Duodenal mucosa (tissue), 2 donors: Measurements from ENCODE around the gene ETV2.
"Not testable (repeated sequence)": the region's sequence is repeated elsewhere in the genome, so short reads cannot be mapped to it uniquely, and the experiment has no call there.

Source experiments
- H3K27ac ChIP-seq: one replicate; pipeline ENCODE4 v1.7.0; 2013; ENCODE audit warnings: low read depth, low read length
- H3K27me3 ChIP-seq, 2 donors: one replicate each; pipeline ENCODE4 v1.7.0; 2013; ENCODE audit warnings: low read length in 2 of 2, control low read depth in 1 of 2; ENCODE audit not compliant: insufficient read depth in 2 of 2, control insufficient read depth in 1 of 2
- H3K36me3 ChIP-seq, 2 donors: one replicate each; pipeline ENCODE4 v1.7.0; 2013; ENCODE audit warnings: low read length in 2 of 2, control low read depth in 1 of 2; ENCODE audit not compliant: insufficient read depth in 2 of 2, control insufficient read depth in 1 of 2
- H3K4me1 ChIP-seq, 2 donors: one replicate each; pipeline ENCODE4 v1.7.0; 2013; ENCODE audit warnings: low read length in 2 of 2, control low read depth in 1 of 2; ENCODE audit not compliant: insufficient read depth in 2 of 2, control insufficient read depth in 1 of 2
- H3K4me3 ChIP-seq, 2 donors: one replicate each; pipeline ENCODE4 v1.7.0; 2013; ENCODE audit warnings: low read length in 2 of 2, low read depth in 1 of 2
- H3K9ac ChIP-seq, 2 donors: one replicate each; pipeline ENCODE4 v1.7.0; 2013; ENCODE audit warnings: low read length in 2 of 2, low read depth in 1 of 2
- H3K9me3 ChIP-seq, 2 donors: one replicate each; pipeline ENCODE4 v1.7.0; 2013; ENCODE audit warnings: low read length in 2 of 2, control low read depth in 1 of 2; ENCODE audit not compliant: control insufficient read depth in 1 of 2

Gene ETV2

DNA sequence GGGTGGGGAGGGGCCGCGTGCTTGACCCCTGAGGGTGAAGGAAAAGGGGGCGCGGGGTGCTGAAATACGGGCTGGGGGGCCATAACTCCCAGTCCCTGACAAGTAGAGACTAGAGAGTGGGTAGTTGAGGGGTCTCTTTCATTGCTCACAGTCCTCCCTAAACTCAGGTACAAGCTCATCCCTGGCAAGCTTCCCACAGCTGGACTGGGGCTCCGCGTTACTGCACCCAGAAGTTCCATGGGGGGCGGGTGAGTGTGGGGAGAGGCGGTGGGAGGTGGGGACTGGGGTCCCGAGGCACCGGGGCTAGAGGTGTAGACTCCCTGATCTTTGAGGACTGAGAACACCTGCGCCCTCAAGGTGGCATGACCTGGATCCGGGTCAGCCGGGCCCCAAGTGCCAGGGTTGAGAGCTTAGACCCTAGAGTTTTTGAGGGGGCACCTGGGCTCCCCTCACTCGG lies 1.3 kb downstream of the ETV2 start:
- Histone ChIP-seq H3K36me3 (peaks cover 4 to 5% of the 10 kb centered on the region in 2 donors), H3K9ac (peak overlapping the region; percentile 81 to 82), H3K4me1 (peaks cover 11 to 23% of the 10 kb centered on the region in 2 donors), H3K4me3 (peak overlapping the region; percentile 84 to 90), H3K27ac (no peak overlapping the region), H3K27me3 (no peaks in the 10 kb centered on the region), H3K9me3 (no peaks in the 10 kb centered on the region)

DNA sequence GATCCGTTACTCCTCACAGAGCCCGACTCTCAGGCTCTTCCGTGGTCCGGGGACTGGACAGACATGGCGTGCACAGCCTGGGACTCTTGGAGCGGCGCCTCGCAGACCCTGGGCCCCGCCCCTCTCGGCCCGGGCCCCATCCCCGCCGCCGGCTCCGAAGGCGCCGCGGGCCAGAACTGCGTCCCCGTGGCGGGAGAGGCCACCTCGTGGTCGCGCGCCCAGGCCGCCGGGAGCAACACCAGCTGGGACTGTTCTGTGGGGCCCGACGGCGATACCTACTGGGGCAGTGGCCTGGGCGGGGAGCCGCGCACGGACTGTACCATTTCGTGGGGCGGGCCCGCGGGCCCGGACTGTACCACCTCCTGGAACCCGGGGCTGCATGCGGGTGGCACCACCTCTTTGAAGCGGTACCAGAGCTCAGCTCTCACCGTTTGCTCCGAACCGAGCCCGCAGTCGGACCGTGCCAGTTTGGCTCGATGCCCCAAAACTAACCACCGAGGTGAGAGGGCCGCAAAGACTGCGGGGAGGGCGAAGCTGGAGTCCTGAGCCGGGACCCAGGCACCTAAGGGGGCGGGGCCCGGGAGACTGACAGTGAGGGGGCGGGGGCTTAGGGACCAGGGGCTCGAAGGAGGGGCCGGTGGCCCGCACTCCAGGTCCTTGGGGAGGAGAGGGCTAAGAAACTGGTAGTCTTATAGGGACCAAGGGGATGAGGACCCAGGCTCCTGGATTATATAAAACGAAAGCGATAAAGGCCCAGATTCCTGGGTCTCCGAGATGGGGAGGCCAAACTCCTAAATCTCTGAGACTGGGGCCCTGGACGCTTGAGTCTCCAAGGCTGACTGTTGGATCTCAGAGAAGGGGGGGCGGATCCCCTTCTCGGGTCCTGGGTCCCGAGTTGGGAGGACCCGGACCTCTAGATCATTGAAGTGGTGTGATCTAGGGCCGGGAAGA lies 2.0 kb downstream of the ETV2 start:
- Histone ChIP-seq H3K4me3 (peak overlapping the region; percentile 84 to 90), H3K27me3 (no peaks in the 10 kb centered on the region), H3K27ac (peak overlapping the region; percentile 94), H3K36me3 (no peaks in the 10 kb centered on the region), H3K4me1 (peaks cover 11 to 23% of the 10 kb centered on the region in 2 donors), H3K9ac (peak overlapping the region; percentile 81 to 82), H3K9me3 (no peaks in the 10 kb centered on the region)

DNA sequence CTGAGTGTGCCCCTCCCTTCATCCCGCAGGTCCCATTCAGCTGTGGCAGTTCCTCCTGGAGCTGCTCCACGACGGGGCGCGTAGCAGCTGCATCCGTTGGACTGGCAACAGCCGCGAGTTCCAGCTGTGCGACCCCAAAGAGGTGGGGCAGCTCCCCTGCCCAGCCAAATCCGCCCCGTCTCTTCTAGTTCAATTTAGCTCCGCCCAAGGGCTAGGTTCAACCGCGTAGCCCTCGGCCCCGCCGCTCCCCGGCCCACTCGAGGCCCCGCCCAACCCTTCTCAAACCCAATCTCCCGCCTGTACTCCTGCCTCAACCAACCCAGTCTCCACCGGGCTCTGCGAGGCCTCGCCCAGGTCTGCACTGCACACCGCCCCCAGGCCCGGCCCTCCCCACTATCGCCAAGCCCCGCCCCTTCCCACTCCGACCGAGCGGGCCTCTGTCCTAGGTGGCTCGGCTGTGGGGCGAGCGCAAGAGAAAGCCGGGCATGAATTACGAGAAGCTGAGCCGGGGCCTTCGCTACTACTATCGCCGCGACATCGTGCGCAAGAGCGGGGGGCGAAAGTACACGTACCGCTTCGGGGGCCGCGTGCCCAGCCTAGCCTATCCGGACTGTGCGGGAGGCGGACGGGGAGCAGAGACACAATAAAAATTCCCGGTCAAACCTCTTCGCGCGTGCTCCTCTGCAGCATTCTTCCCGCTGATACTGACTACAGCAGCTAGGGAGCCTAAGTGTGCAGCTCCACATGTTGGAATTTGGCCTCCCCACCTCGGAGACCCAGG lies 2.9 kb downstream of the ETV2 start:
- peaks cover 16 to 31% of the 10 kb centered on the region in 2 donors for H3K4me1 ChIP-seq

GRCh38 chr19:35644987-35645679 lies 3.6 kb downstream of the ETV2 start:
- peaks cover 16 to 38% of the 10 kb centered on the region in 2 donors for H3K4me1 ChIP-seq
- peak overlapping the region; percentile 78 to 90 for H3K9ac ChIP-seq
- H3K36me3 ChIP-seq: no peaks in the 10 kb centered on the region
- H3K9me3 ChIP-seq: no peaks in the 10 kb centered on the region
- peak overlapping the region; percentile 88 for H3K27ac ChIP-seq
- H3K27me3 ChIP-seq: no peaks in the 10 kb centered on the region
- H3K4me3 ChIP-seq: peak overlapping the region; percentile 84 to 90

More for the DNA sequence above, 2.9 kb downstream of the ETV2 start:
- H3K9me3 ChIP-seq: no peaks in the 10 kb centered on the region
- H3K27me3 ChIP-seq: no peaks in the 10 kb centered on the region
- H3K27ac ChIP-seq: peak overlapping the region; percentile 94
- no peaks in the 10 kb centered on the region for H3K36me3 ChIP-seq
- peak overlapping the region; percentile 81 to 90 for H3K9ac ChIP-seq
- H3K4me3 ChIP-seq: peak overlapping the region; percentile 84 to 90

GRCh38 chr19:35645680-35646511 lies 4.4 kb downstream of the ETV2 start:
- H3K27me3 ChIP-seq: no peaks in the 10 kb centered on the region
- no peak overlapping the region for H3K27ac ChIP-seq
- no peak overlapping the region for H3K4me3 ChIP-seq
- H3K4me1 ChIP-seq: peaks cover 16 to 41% of the 10 kb centered on the region in 2 donors
- no peaks in the 10 kb centered on the region for H3K9me3 ChIP-seq
- no peak overlapping the region for H3K9ac ChIP-seq
- H3K36me3 ChIP-seq: peaks cover 4% of the 10 kb centered on the region in 2 donors

DNA sequence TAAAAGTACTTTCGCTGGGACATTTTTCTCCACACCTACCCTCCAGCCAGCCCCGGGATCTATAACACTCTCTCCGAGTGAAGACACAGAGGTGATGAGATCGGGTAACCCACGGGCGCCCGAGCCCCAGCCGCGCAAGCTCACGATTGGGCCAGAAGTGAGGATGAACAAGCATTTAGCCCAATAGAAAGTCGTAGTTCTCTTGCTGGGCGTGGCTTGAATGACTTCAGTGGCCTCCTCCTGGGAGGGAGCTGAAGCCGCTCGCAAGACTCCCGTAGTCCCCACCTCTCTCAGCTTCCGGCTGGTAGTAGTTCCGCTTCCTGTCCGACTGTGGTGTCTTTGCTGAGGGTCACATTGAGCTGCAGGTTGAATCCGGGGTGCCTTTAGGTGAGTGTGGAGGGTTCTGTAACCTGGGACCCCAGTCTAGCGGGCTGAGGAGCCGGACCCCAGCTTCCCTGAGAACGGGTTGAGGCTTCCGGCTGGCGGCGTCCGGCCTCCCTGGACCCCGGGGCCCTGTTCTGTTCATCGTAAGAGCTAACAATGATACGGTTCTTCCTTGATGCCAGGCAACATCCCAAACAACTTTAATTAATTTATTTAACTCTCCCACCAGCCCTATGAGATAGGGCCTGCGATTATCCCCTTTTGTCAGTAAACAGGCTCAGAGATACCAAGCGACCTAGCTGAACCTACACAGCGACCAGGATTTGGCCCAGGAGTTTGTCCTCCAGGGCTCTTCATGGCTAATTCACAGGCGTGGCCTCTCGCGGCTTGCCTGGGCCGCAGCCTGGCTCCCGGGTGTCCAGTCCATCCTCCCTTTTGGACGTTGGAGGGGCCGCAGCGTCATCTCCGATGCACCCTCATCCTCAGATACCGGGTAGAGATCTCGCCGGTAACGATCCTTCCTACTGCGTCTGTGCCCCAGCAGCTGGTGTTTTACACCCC lies 6.7 kb downstream of the ETV2 start, which contains the start of gene COX6B1:
COX6B1 (plus strand) TSS at position 307 of the 945 bp plus-strand sequence. CDS start 2,921 bp downstream, outside the sequence.
- Histone ChIP-seq H3K27me3 (no peaks in the 10 kb centered on the region), H3K9ac (peak within 1 kb of the TSS; percentile 97 to 98), H3K27ac (peak within 1 kb of the TSS; percentile 81), H3K36me3 (peaks cover 7 to 19% of the 10 kb centered on the region in 2 donors), H3K4me1 (peaks cover 13 to 29% of the 10 kb centered on the region in 2 donors), H3K9me3 (no peaks in the 10 kb centered on the region), H3K4me3 (peak within 1 kb of the TSS; percentile 97 to 100)

DNA sequence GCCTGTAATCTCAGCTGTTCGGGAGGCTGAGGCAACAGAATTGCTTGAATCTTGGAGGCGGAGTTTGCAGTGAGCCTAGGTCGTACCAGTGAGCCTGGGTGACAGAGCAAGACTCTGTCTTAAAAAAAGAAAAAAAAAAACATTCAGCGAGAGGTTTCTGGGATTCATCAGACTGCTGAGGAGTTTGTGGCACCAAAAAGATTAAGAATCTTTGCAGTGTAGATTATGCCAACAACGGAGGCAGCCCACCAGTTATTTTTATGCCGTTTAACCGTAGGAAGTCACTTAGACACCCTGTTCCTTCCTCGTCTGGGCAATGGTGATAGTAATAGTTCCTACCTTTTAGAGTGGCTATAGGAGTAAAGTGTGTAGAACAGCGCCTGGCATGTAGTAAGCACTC lies 9.0 kb downstream of the ETV2 start:
- H3K36me3 ChIP-seq: peaks cover 17 to 36% of the 10 kb centered on the region in 2 donors
- H3K9me3 ChIP-seq: no peaks in the 10 kb centered on the region

GRCh38 chr19:35654828-35655227 lies 13.3 kb downstream of the ETV2 start:
- H3K4me1 ChIP-seq, H3K27me3 ChIP-seq, H3K4me3 ChIP-seq, H3K27ac ChIP-seq, H3K9ac ChIP-seq, H3K9me3 ChIP-seq: not testable (repeated sequence)
- peaks cover 35 to 65% of the 10 kb centered on the region in 2 donors for H3K36me3 ChIP-seq

More for the DNA sequence above, 9.0 kb downstream of the ETV2 start:
- peaks cover 5 to 21% of the 10 kb centered on the region in 2 donors for H3K4me1 ChIP-seq
- H3K27me3 ChIP-seq: no peaks in the 10 kb centered on the region
- H3K4me3 ChIP-seq: no peak overlapping the region
- no peak overlapping the region for H3K9ac ChIP-seq
- H3K27ac ChIP-seq: no peak overlapping the region
